GM12878 (cell line): ENCODE data around the gene CLPTM1. TPM values are rescaled to one million over a fixed set of nuclear protein-coding genes. Genes with fewer than 3 reads are reported as not detected.

Source experiments
- E2F4 ChIP-seq: IDR thresholded peaks from 2 replicates; pipeline ENCODE4 v1.6.1; 2012; ENCODE audit warnings: low read depth, low read length, improper control_type of control experiment
- ETV6 ChIP-seq, 2 experiments: fragments of 450-650 bp in 1 of 2; IDR thresholded peaks in 1 of 2; conservative IDR thresholded peaks in 1 of 2; 2 replicates each; pipeline ENCODE4 v1.6.1; 2014; ENCODE audit warnings: antibody characterized with exemption in 1 of 2, borderline replicate concordance in 1 of 2, low read depth in 1 of 2, mild to moderate bottlenecking in 1 of 2, moderate library complexity in 1 of 2
- FOS ChIP-seq: IDR thresholded peaks from 3 replicates; pipeline ENCODE4 v1.6.1; 2011; ENCODE audit warnings: borderline replicate concordance; ENCODE audit not compliant: insufficient read length; ENCODE audit errors: extremely low read depth
- NFYA ChIP-seq: IDR thresholded peaks from 2 replicates; pipeline ENCODE4 v1.6.1; 2011; ENCODE audit warnings: low read depth, mild to moderate bottlenecking, low read length, improper control_type of control experiment, borderline replicate concordance
- PAX8 ChIP-seq: fragments of 450-650 bp; IDR thresholded peaks from 2 replicates; pipeline ENCODE4 v1.6.1; 2017; ENCODE audit warnings: mild to moderate bottlenecking, moderate library complexity
- TBL1XR1 ChIP-seq: IDR thresholded peaks from 2 replicates; pipeline ENCODE4 v1.6.1; 2012; ENCODE audit warnings: low read depth, low read length, improper control_type of control experiment
- polyA plus RNA-seq, 11 experiments: library from polyadenylated mRNA; depleted of rRNA in 4 of 11; unstranded in 6 of 11; stranded (reverse) in 5 of 11; fragments of >200 nt; fragmentation: Nextera tagmentation in 4 of 11; fragmentation: Illumina TruSeq in 1 of 11; extraction: Ambion mirVana in 4 of 11; extraction: Trizol in 1 of 11; gene quantifications; 1 replicate in 1 of 11; 2 replicates in 10 of 11; pipeline versions ENCODE4 v1.2.1 to v1.2.3, GENCODE V29; 2011 to 2016; ENCODE audit warnings: inconsistent platforms in 2 of 11, missing spikeins in 2 of 11, low read depth in 1 of 11
- total RNA-seq, 4 experiments: library from RNA; depleted of rRNA in 3 of 4; stranded (reverse); fragments of >200 nt in 3 of 4; fragmentation: Illumina TruSeq in 1 of 4; extraction: Trizol in 1 of 4; gene quantifications; 2 replicates each; pipeline versions ENCODE4 v1.2.1 to v1.2.3, GENCODE V29; 2013 to 2021
- TF ChIP-seq, protein P1 (sequence below): IDR thresholded peaks from 2 replicates; pipeline ENCODE4 v1.6.1; 2012; ENCODE audit warnings: improper control_type of control experiment, low read depth, low read length; ENCODE audit not compliant: insufficient replicate concordance

CLPTM1 gene
- total and polyA plus RNA-seq, 10 of the 15 experiments (the other 5 are each of a cell fraction or from before 2014, with no cell fraction given), result 0.42 to 72.6 (median 35.2) TPM

DNA sequence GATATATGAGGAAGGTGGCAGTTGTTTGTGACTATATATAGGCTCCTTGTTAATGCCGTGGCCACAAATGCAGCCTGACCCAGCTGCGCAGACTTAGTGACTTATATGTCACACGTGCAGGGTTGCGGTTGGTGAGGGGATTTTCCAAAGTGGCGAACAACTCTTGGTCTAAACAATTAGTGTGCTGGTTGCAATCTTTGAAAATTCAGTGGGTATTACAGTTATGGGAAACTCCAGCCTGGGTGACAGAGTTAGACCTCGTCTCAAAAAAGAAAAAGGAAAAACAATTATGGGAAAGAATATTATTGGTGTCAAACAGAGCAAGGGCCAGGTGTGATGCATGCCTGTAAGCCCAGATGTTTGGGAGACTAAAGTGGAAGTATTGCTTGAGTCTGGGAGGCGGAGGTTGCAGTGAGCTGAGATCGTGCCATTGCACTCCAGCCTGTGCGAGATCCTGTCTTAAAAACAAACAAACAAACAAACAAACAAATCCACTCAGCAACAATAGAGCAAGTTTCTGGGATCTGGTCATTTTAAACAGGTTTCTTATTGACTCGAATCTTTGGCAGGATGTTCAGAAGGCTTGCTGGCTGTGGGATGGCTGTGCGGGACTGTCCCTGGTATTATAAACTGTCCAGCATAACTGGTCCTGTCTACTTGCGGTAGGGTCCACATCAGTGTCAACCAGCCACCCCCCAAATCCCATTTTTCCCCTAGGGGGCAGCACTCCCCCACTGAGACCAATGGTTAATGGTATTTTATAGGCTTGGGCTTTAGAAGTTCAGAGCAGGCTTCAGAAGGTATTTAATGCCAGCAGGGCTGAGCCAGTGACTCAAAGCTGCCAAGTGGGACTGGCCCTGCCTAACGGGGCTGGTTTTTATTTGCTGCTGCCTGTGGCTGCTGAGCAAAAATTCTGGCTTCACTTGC, 61.5 kb downstream of the CLPTM1 start (continued):
- TF ChIP-seq ETV6 (conservative IDR thresholded peaks at IDR 0.05 in 1 of 2, IDR thresholded peaks at IDR 0.05 in 1 of 2; ENCODE audit: borderline replicate concordance in 1 of 2, low read depth in 1 of 2) (0 out of 4 replicates have a peak, but pooled peaks of 1 of the 2 experiments have one; percentile 43), E2F4 (no peak), NFYA (no peak), FOS (no peak), TBL1XR1 (peak; percentile 56; the same call in 1 of the 2 replicates), PAX8 (no peak)
- TF ChIP-seq, protein P1, sequence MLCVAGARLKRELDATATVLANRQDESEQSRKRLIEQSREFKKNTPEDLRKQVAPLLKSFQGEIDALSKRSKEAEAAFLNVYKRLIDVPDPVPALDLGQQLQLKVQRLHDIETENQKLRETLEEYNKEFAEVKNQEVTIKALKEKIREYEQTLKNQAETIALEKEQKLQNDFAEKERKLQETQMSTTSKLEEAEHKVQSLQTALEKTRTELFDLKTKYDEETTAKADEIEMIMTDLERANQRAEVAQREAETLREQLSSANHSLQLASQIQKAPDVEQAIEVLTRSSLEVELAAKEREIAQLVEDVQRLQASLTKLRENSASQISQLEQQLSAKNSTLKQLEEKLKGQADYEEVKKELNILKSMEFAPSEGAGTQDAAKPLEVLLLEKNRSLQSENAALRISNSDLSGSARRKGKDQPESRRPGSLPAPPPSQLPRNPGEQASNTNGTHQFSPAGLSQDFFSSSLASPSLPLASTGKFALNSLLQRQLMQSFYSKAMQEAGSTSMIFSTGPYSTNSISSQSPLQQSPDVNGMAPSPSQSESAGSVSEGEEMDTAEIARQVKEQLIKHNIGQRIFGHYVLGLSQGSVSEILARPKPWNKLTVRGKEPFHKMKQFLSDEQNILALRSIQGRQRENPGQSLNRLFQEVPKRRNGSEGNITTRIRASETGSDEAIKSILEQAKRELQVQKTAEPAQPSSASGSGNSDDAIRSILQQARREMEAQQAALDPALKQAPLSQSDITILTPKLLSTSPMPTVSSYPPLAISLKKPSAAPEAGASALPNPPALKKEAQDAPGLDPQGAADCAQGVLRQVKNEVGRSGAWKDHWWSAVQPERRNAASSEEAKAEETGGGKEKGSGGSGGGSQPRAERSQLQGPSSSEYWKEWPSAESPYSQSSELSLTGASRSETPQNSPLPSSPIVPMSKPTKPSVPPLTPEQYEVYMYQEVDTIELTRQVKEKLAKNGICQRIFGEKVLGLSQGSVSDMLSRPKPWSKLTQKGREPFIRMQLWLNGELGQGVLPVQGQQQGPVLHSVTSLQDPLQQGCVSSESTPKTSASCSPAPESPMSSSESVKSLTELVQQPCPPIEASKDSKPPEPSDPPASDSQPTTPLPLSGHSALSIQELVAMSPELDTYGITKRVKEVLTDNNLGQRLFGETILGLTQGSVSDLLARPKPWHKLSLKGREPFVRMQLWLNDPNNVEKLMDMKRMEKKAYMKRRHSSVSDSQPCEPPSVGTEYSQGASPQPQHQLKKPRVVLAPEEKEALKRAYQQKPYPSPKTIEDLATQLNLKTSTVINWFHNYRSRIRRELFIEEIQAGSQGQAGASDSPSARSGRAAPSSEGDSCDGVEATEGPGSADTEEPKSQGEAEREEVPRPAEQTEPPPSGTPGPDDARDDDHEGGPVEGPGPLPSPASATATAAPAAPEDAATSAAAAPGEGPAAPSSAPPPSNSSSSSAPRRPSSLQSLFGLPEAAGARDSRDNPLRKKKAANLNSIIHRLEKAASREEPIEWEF, result peak; percentile 36
- TF ChIP-seq, all 136 proteins: peak for 68
